Measurements from ENCODE around the gene EP300.
A peak's percentile ranks its signal among the peaks of the same experiment; 100 is the strongest.
"Not testable (repeated sequence)": the region's sequence is repeated elsewhere in the genome, so short reads cannot be mapped to it uniquely, and the experiment has no call there.

Gene EP300

DNA sequence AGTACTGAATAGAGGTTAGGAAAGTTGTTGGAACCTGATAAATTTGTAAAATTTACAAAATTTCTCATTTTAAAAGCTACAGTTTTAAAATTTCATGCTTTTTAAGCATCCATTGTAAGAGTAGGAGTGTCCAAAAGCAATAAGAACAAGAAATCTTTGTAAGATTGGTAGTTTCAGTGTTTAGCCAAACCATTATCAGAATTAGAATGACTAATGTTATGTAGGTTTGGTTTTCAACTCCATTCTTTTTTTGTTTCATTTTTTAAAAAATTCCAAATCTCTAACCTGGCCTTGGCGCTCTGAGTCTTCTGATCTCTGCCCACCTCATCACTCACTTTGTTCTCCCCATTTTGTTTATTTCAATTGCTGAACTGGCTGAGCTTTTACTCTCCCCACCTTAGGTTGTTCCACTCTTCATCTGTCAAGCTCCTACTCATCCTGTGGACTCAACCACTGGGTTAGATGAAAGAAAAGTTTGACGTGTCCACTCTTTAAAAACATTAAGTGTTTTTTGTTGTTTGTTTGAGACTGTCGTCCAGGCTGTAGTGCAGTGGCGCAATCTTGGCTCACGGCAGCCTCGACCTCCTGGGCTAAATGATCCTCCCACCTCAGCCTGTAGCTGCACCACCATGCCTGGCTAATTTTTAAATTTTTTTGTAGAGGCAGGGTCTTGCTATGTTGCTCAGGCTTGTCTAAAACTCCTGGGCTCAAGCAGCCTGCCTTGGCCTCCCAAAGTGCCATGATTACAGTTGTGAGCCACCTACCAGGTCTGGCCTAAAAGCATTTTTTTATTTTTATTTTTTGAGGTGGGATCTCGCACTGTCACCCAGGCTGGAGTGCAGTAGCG is 14.0 kb downstream of the EP300 start:
- Histone ChIP-seq H3K27ac (replicated peaks; ENCODE audit: low read length) (no peak overlapping the region), H2AK5ac (ENCODE audit: low read depth, low read length) (no peak overlapping the region), H2BK12ac (ENCODE audit: low read length) (no peak overlapping the region), H3K23ac (ENCODE audit: low read depth, low read length, poor library complexity) (no peak overlapping the region), H2BK15ac (ENCODE audit: low read length) (no peak overlapping the region), H3K9me3 (replicated peaks in 1 of 2; ENCODE audit: control insufficient read depth in 2 of 2, insufficient read depth in 1 of 2, low read depth in 1 of 2, low read length in 2 of 2) (peaks cover 0 to 3% of the 10 kb centered on the region in 2 donors), H3K4me2 (ENCODE audit: insufficient read depth, low read length, poor library complexity, severe bottlenecking) (no peak overlapping the region), H4K8ac (ENCODE audit: low read depth, low read length) (no peak overlapping the region), H3K18ac (ENCODE audit: low read length) (no peak overlapping the region), H2BK120ac (ENCODE audit: low read depth, low read length) (no peak overlapping the region), H3K4me3 (ENCODE audit: low read length in 2 of 2) (no peak overlapping the region), H3K36me3 (replicated peaks in 1 of 2; ENCODE audit: control insufficient read depth in 2 of 2, insufficient read depth in 2 of 2, low read length in 2 of 2) (peaks cover 2 to 66% of the 10 kb centered on the region in 2 donors), H3K14ac (ENCODE audit: low read length) (no peak overlapping the region), H3K27me3 (ENCODE audit: control insufficient read depth in 3 of 3, insufficient read depth in 3 of 3, low read depth in 1 of 3, low read length in 3 of 3) (no peaks in the 10 kb centered on the region), H4K91ac (ENCODE audit: low read depth, low read length, poor library complexity) (no peak overlapping the region), H3K79me1 (ENCODE audit: low read depth, low read length) (peaks cover 6% of the 10 kb centered on the region), H2BK5ac (ENCODE audit: low read length) (no peak overlapping the region), H2AFZ (ENCODE audit: low read length) (no peak overlapping the region), H3K4me1 (ENCODE audit: control insufficient read depth in 2 of 2, insufficient read depth in 1 of 2, low read depth in 1 of 2, low read length in 2 of 2) (no peaks in the 10 kb centered on the region), H3K4ac (ENCODE audit: low read length) (no peak overlapping the region), H3K9ac (ENCODE audit: low read depth, low read length, poor library complexity) (no peak overlapping the region)
- WGBS, 2 donors (ENCODE audit: extremely low coverage in 2 of 2, insufficient read length in 2 of 2, insufficient replicate concordance in 1 of 2), result no CpG with 5 or more reads among the region's 8 CpGs
- no peak for DNase-seq (ENCODE audit: low spot score)

DNA sequence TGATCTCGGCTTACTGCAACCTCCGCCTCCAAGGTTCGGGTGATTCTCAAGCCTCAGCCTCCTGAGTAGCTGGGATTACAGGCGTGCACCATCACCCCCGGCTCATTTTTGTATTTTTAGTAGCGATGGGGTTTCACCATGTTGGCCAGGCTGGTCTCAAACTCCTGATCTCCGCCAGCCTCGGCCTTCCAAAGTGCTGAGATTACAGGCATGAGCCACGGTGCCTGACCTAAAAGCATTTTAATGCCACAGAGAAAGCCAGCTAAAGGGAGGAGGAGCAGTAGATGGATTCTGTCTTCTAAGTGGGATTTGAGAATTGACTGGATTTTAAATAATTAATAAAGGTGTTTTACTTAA is 14.6 kb downstream of the EP300 start:
- not testable (repeated sequence) for H2BK5ac ChIP-seq (ENCODE audit: low read length); H3K9me3 ChIP-seq (replicated peaks in 1 of 2; ENCODE audit: control insufficient read depth in 2 of 2, insufficient read depth in 1 of 2, low read depth in 1 of 2, low read length in 2 of 2); H3K9ac ChIP-seq (ENCODE audit: low read depth, low read length, poor library complexity); H3K4me1 ChIP-seq (ENCODE audit: control insufficient read depth in 2 of 2, insufficient read depth in 1 of 2, low read depth in 1 of 2, low read length in 2 of 2); H4K91ac ChIP-seq (ENCODE audit: low read depth, low read length, poor library complexity); H3K18ac ChIP-seq (ENCODE audit: low read length); H2AFZ ChIP-seq (ENCODE audit: low read length); H3K27ac ChIP-seq (replicated peaks; ENCODE audit: low read length); H4K8ac ChIP-seq (ENCODE audit: low read depth, low read length); H3K23ac ChIP-seq (ENCODE audit: low read depth, low read length, poor library complexity); H2BK12ac ChIP-seq (ENCODE audit: low read length); H3K79me1 ChIP-seq (ENCODE audit: low read depth, low read length); H3K14ac ChIP-seq (ENCODE audit: low read length); H3K4me3 ChIP-seq (ENCODE audit: low read length in 2 of 2); H3K27me3 ChIP-seq (ENCODE audit: control insufficient read depth in 3 of 3, insufficient read depth in 3 of 3, low read depth in 1 of 3, low read length in 3 of 3); H3K4ac ChIP-seq (ENCODE audit: low read length); H2BK120ac ChIP-seq (ENCODE audit: low read depth, low read length); H3K4me2 ChIP-seq (ENCODE audit: insufficient read depth, low read length, poor library complexity, severe bottlenecking); DNase-seq (ENCODE audit: low spot score); H2AK5ac ChIP-seq (ENCODE audit: low read depth, low read length); H2BK15ac ChIP-seq (ENCODE audit: low read length)
- no CpG with 5 or more reads among the region's 9 CpGs for WGBS, 2 donors (ENCODE audit: extremely low coverage in 2 of 2, insufficient read length in 2 of 2, insufficient replicate concordance in 1 of 2)
- peaks cover 2 to 65% of the 10 kb centered on the region in 2 donors for H3K36me3 ChIP-seq (replicated peaks in 1 of 2; ENCODE audit: control insufficient read depth in 2 of 2, insufficient read depth in 2 of 2, low read length in 2 of 2)

DNA sequence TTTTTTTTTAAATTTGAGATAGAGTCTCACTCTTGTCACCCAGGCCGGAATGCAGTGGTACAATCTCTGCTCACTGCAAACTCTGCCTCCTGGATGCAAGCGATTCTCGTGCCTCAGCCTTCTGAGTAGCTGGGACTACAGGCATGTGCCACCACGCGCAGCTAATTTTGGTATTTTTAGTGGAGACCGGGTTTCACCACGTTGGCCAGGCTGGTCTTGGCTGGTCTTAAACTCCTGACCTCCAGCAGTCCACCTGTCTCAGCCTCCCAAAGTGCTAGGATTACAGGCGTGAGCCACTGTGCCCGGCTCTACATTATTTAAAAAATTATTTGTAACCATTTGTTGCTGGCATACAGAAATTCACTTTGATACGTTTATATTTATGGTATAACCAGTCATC is 18.6 kb downstream of the EP300 start:
- H3K4me1 ChIP-seq (ENCODE audit: control insufficient read depth in 2 of 2, insufficient read depth in 1 of 2, low read depth in 1 of 2, low read length in 2 of 2), result no peaks in the 10 kb centered on the region
- H3K27ac ChIP-seq (replicated peaks; ENCODE audit: low read length), result no peak overlapping the region
- no peak for DNase-seq (ENCODE audit: low spot score)
- no peak overlapping the region for H3K9ac ChIP-seq (ENCODE audit: low read depth, low read length, poor library complexity)
- no peak overlapping the region for H3K4me3 ChIP-seq (ENCODE audit: low read length in 2 of 2)
- no peak overlapping the region for H2BK5ac ChIP-seq (ENCODE audit: low read length)
- no peak overlapping the region for H3K14ac ChIP-seq (ENCODE audit: low read length)
- H3K36me3 ChIP-seq (replicated peaks in 1 of 2; ENCODE audit: control insufficient read depth in 2 of 2, insufficient read depth in 2 of 2, low read length in 2 of 2), result peaks cover 2 to 77% of the 10 kb centered on the region in 2 donors
- H4K8ac ChIP-seq (ENCODE audit: low read depth, low read length), result no peak overlapping the region
- no peaks in the 10 kb centered on the region for H3K27me3 ChIP-seq (ENCODE audit: control insufficient read depth in 3 of 3, insufficient read depth in 3 of 3, low read depth in 1 of 3, low read length in 3 of 3)
- no peak overlapping the region for H3K4ac ChIP-seq (ENCODE audit: low read length)
- no CpG with 5 or more reads among the region's 10 CpGs for WGBS, 2 donors (ENCODE audit: extremely low coverage in 2 of 2, insufficient read length in 2 of 2, insufficient replicate concordance in 1 of 2)
- peaks cover 1% of the 10 kb centered on the region for H3K79me1 ChIP-seq (ENCODE audit: low read depth, low read length)
- H3K18ac ChIP-seq (ENCODE audit: low read length), result no peak overlapping the region
- no peak overlapping the region for H2BK120ac ChIP-seq (ENCODE audit: low read depth, low read length)
- H4K91ac ChIP-seq (ENCODE audit: low read depth, low read length, poor library complexity), result no peak overlapping the region
- H2AK5ac ChIP-seq (ENCODE audit: low read depth, low read length), result no peak overlapping the region
- H2AFZ ChIP-seq (ENCODE audit: low read length), result no peak overlapping the region
- H3K4me2 ChIP-seq (ENCODE audit: insufficient read depth, low read length, poor library complexity, severe bottlenecking), result no peak overlapping the region
- H2BK12ac ChIP-seq (ENCODE audit: low read length), result no peak overlapping the region
- peak overlapping the region; percentile 65 for H3K23ac ChIP-seq (ENCODE audit: low read depth, low read length, poor library complexity)
- no peak overlapping the region for H2BK15ac ChIP-seq (ENCODE audit: low read length)
- peaks cover 0 to 5% of the 10 kb centered on the region in 2 donors for H3K9me3 ChIP-seq (replicated peaks in 1 of 2; ENCODE audit: control insufficient read depth in 2 of 2, insufficient read depth in 1 of 2, low read depth in 1 of 2, low read length in 2 of 2)

DNA sequence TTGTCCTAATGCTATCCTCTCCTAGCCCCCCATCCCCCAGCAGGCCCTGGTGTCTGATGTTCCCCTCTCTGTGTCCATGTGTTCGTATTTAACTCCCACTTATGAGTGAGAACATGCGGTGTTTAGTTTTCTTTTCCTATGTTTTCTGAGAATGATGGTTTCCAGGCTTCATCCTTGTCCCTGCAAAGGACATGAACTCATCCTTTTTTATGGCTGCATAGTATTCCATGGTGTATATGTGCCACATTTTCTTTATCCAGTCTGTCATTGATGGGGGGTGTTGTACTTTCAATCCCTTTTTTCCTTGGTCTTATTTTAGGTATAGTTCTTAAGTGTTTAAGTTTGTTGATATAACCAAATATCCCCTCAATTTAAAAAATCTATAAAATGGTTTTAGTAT is 23.9 kb downstream of the EP300 start:
- no CpG with 5 or more reads among the region's 2 CpGs for WGBS, 2 donors (ENCODE audit: extremely low coverage in 2 of 2, insufficient read length in 2 of 2, insufficient replicate concordance in 1 of 2)
- H2BK12ac ChIP-seq (ENCODE audit: low read length), result no peak overlapping the region
- H3K4me1 ChIP-seq (ENCODE audit: control insufficient read depth in 2 of 2, insufficient read depth in 1 of 2, low read depth in 1 of 2, low read length in 2 of 2), result no peaks in the 10 kb centered on the region
- H3K9ac ChIP-seq (ENCODE audit: low read depth, low read length, poor library complexity), result no peak overlapping the region
- no peak overlapping the region for H3K18ac ChIP-seq (ENCODE audit: low read length)
- DNase-seq (ENCODE audit: low spot score), result no peak
- H2BK5ac ChIP-seq (ENCODE audit: low read length), result no peak overlapping the region
- no peak overlapping the region for H3K4ac ChIP-seq (ENCODE audit: low read length)
- H2BK120ac ChIP-seq (ENCODE audit: low read depth, low read length), result no peak overlapping the region
- no peaks in the 10 kb centered on the region for H3K27me3 ChIP-seq (ENCODE audit: control insufficient read depth in 3 of 3, insufficient read depth in 3 of 3, low read depth in 1 of 3, low read length in 3 of 3)
- H4K91ac ChIP-seq (ENCODE audit: low read depth, low read length, poor library complexity), result no peak overlapping the region
- no peak overlapping the region for H2AK5ac ChIP-seq (ENCODE audit: low read depth, low read length)
- no peak overlapping the region for H3K23ac ChIP-seq (ENCODE audit: low read depth, low read length, poor library complexity)
- peaks cover 7% of the 10 kb centered on the region for H3K79me1 ChIP-seq (ENCODE audit: low read depth, low read length)
- H3K4me2 ChIP-seq (ENCODE audit: insufficient read depth, low read length, poor library complexity, severe bottlenecking), result no peak overlapping the region
- H2AFZ ChIP-seq (ENCODE audit: low read length), result no peak overlapping the region
- H3K27ac ChIP-seq (replicated peaks; ENCODE audit: low read length), result no peak overlapping the region
- H4K8ac ChIP-seq (ENCODE audit: low read depth, low read length), result no peak overlapping the region
- H3K14ac ChIP-seq (ENCODE audit: low read length), result no peak overlapping the region
- H3K4me3 ChIP-seq (ENCODE audit: low read length in 2 of 2), result no peak overlapping the region
- H2BK15ac ChIP-seq (ENCODE audit: low read length), result no peak overlapping the region
- H3K9me3 ChIP-seq (replicated peaks in 1 of 2; ENCODE audit: control insufficient read depth in 2 of 2, insufficient read depth in 1 of 2, low read depth in 1 of 2, low read length in 2 of 2), result peaks cover 0 to 3% of the 10 kb centered on the region in 2 donors
- peaks cover 15 to 93% of the 10 kb centered on the region in 2 donors for H3K36me3 ChIP-seq (replicated peaks in 1 of 2; ENCODE audit: control insufficient read depth in 2 of 2, insufficient read depth in 2 of 2, low read length in 2 of 2)

Data from neuronal stem cell (in vitro differentiated cells).